SJCRH30 (cell line): ENCODE measurements around the gene ATG10. TPM values are rescaled to one million over a fixed set of nuclear protein-coding genes. Genes with fewer than 3 reads are reported as not detected.
A peak's percentile ranks its signal among the peaks of the same experiment; 100 is the strongest.

Source experiments
- DNase-seq, 2 experiments: peaks; one replicate each; pipeline ENCODE4 v3.0.0-alpha.2; 2015 to 2020
- H3K27ac ChIP-seq: fragments of 250-450 bp; sonication (Bioruptor Pico); 2 replicates; pipeline ENCODE4 v1.5.1; 2020; ENCODE audit warnings: mild to moderate bottlenecking, moderate library complexity
- H3K27me3 ChIP-seq: fragments of 250-450 bp; sonication (Bioruptor Pico); 2 replicates; pipeline ENCODE4 v1.5.1; 2020; ENCODE audit warnings: mild to moderate bottlenecking, moderate library complexity
- H3K36me3 ChIP-seq: fragments of 250-450 bp; sonication (Bioruptor Pico); 2 replicates; pipeline ENCODE4 v1.5.1; 2020; ENCODE audit warnings: mild to moderate bottlenecking, moderate library complexity
- H3K4me1 ChIP-seq: fragments of 250-450 bp; sonication (Bioruptor Pico); 2 replicates; pipeline ENCODE4 v1.5.1; 2020; ENCODE audit warnings: mild to moderate bottlenecking, moderate library complexity
- H3K4me3 ChIP-seq: fragments of 250-450 bp; sonication (Bioruptor Pico); 2 replicates; pipeline ENCODE4 v1.5.1; 2020; ENCODE audit warnings: mild to moderate bottlenecking, moderate library complexity
- H3K9me3 ChIP-seq: fragments of 250-450 bp; sonication (Bioruptor Pico); replicated peaks from 2 replicates; pipeline ENCODE4 v1.5.1; 2020; ENCODE audit warnings: mild to moderate bottlenecking, moderate library complexity
- total RNA-seq: library from RNA; depleted of rRNA; stranded (reverse); fragments of >200 nt; shearing (Covaris generic); gene quantifications from 2 replicates; pipeline ENCODE4 v1.2.3, GENCODE V29; 2014

ATG10 gene
- total RNA-seq, 1 experiment from 2014 or later = 12.1 TPM

GRCh38 chr5:82165740-82166530 lies 194.1 kb downstream of the ATG10 start:
- Histone ChIP-seq H3K4me1 (peaks cover 14% of the 10 kb centered on the region), H3K27ac (no peak overlapping the region), H3K27me3 (no peaks in the 10 kb centered on the region), H3K4me3 (no peak overlapping the region), H3K36me3 (no peaks in the 10 kb centered on the region; the same call in 1 of the 2 replicates), H3K9me3 (no peaks in the 10 kb centered on the region)
- peak; percentile 74 to 86 for DNase-seq

- Histone ChIP-seq H3K4me1 (peaks cover 14% of the 10 kb centered on the region), H3K4me3 (no peak overlapping the region), H3K36me3 (no peaks in the 10 kb centered on the region), H3K9me3 (no peaks in the 10 kb centered on the region), H3K27me3 (no peaks in the 10 kb centered on the region), H3K27ac (no peak overlapping the region)
- DNase-seq = no peak
These were observed 195.6 kb downstream of the ATG10 start for GRCh38 chr5:82167372-82167935.

- DNase-seq = no peak
- H3K27ac ChIP-seq = no peak overlapping the region
- H3K9me3 ChIP-seq = no peaks in the 10 kb centered on the region
- H3K27me3 ChIP-seq = no peaks in the 10 kb centered on the region
- H3K4me3 ChIP-seq = no peak overlapping the region
- H3K4me1 ChIP-seq = peaks cover 14% of the 10 kb centered on the region
- H3K36me3 ChIP-seq = no peaks in the 10 kb centered on the region
These were observed 196.5 kb downstream of the ATG10 start for GRCh38 chr5:82168294-82168693.

GRCh38 chr5:82169892-82170291 lies 198.1 kb downstream of the ATG10 start:
- no peak overlapping the region for H3K4me3 ChIP-seq
- H3K27me3 ChIP-seq = no peaks in the 10 kb centered on the region
- no peak for DNase-seq
- H3K9me3 ChIP-seq = no peaks in the 10 kb centered on the region
- H3K36me3 ChIP-seq = no peaks in the 10 kb centered on the region
- peaks cover 6% of the 10 kb centered on the region for H3K4me1 ChIP-seq
- H3K27ac ChIP-seq = no peak overlapping the region

GRCh38 chr5:82174128-82174918 lies 202.5 kb downstream of the ATG10 start:
- Histone ChIP-seq H3K27me3 (no peaks in the 10 kb centered on the region), H3K4me3 (no peak overlapping the region), H3K27ac (no peak overlapping the region), H3K36me3 (no peaks in the 10 kb centered on the region), H3K9me3 (no peaks in the 10 kb centered on the region), H3K4me1 (no peaks in the 10 kb centered on the region)
- DNase-seq = peak; percentile 63 to 74

DNA sequence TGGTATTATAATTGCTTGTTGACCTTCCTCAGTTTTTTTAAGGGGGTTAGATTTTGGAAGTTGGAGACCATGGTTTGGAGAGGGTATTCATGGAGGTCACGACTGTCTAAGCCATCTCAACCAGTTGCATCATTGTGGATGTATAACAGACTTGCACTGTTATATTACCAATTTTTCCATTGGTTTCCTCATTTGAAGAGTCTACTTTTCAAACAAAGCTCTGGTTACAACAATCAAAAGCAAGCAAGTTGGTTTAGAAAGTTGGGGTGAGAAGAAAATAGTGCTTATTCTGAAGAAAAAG lies 203.0 kb downstream of the ATG10 start:
- H3K27me3 ChIP-seq = no peaks in the 10 kb centered on the region
- no peaks in the 10 kb centered on the region for H3K36me3 ChIP-seq
- H3K4me1 ChIP-seq = no peaks in the 10 kb centered on the region
- no peak for DNase-seq
- H3K9me3 ChIP-seq = no peaks in the 10 kb centered on the region
- no peak overlapping the region for H3K27ac ChIP-seq
- no peak overlapping the region for H3K4me3 ChIP-seq

DNA sequence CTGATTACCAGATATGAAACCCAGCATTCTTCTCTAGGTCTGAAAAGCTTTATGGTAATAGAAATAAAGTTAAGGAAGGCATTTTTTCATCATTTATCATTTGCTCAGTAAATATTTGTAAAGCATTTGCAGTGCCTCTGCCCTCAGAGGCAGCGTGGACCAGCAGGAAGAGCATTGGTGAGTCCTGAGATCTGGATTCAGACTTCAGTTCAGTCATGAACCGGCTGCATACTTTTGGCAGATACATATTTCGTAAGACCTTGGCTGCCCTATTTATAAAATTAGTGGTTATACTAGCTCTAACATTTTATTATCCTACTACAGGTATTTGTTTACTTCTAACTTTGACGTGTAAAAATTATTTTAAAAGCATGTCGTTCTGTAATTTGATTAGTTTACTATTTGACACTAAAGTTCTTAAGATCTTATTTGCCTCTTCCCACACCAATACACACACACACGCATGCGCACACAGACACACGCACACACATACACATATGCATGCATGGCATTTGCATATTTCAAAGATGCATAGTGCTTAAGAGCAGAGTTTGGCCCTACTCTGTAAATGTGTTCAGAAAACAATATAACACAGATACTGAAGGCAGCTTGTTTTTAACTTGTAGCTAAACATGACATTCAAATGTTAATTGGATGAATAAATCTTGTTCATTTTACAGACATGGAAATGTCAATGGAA lies 204.4 kb downstream of the ATG10 start:
- no peak overlapping the region for H3K4me3 ChIP-seq
- H3K9me3 ChIP-seq = no peaks in the 10 kb centered on the region
- no peaks in the 10 kb centered on the region for H3K4me1 ChIP-seq
- no peak for DNase-seq
- no peak overlapping the region for H3K27ac ChIP-seq
- no peaks in the 10 kb centered on the region for H3K36me3 ChIP-seq
- no peaks in the 10 kb centered on the region for H3K27me3 ChIP-seq

GRCh38 chr5:82178378-82178777 lies 206.6 kb downstream of the ATG10 start:
- H3K9me3 ChIP-seq = no peaks in the 10 kb centered on the region
- H3K4me3 ChIP-seq = no peak overlapping the region
- no peaks in the 10 kb centered on the region for H3K4me1 ChIP-seq
- DNase-seq = no peak
- H3K36me3 ChIP-seq = no peaks in the 10 kb centered on the region
- no peak overlapping the region for H3K27ac ChIP-seq
- H3K27me3 ChIP-seq = no peaks in the 10 kb centered on the region

DNA sequence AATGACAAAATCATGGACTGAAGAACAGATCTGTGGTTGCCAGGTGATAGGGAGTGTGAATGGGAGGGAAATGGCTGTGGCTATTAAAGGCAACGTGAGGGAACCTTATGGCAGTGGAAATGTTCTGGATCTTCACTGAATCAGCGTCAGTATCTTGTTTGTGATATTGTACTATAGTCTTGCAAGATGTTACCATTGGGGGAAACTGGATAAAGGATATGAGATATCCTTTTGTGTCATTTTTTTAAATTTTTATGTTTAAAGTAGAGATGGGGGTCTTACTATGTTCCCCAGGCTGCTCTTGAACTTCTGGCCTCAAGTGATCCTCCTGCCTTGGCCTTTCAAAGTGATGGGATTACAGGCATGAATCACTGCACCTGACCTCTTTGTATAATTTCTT lies 210.8 kb downstream of the ATG10 start:
- Histone ChIP-seq H3K9me3 (no peaks in the 10 kb centered on the region), H3K27ac (no peak overlapping the region), H3K27me3 (no peaks in the 10 kb centered on the region), H3K36me3 (no peaks in the 10 kb centered on the region), H3K4me1 (no peaks in the 10 kb centered on the region), H3K4me3 (no peak overlapping the region)
- DNase-seq = no peak

DNA sequence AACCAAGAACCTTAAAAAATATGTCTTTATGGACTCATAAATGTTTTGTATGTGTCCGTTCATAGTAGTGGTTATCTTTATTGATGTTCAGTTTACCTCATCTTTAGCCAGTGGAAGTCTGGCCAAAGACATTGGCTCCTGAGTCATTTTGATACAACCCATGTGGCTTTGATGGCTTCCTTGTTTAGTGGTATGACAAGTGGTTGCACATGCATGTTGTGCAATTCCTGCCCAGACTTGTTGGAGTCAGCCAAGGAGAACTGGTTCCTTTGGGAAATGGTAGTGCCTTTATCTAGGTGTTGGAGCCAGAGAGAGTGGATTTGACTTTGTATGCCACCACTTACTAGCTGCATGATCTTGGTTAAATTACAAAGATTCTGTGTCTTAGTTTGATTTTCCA lies 212.0 kb downstream of the ATG10 start:
- no peaks in the 10 kb centered on the region for H3K27me3 ChIP-seq
- H3K36me3 ChIP-seq = no peaks in the 10 kb centered on the region
- H3K9me3 ChIP-seq = no peaks in the 10 kb centered on the region
- no peak for DNase-seq
- H3K27ac ChIP-seq = no peak overlapping the region
- no peak overlapping the region for H3K4me3 ChIP-seq
- H3K4me1 ChIP-seq = no peaks in the 10 kb centered on the region

- no peak for DNase-seq
- H3K4me1 ChIP-seq = no peaks in the 10 kb centered on the region
- no peak overlapping the region for H3K27ac ChIP-seq
- H3K9me3 ChIP-seq = no peaks in the 10 kb centered on the region
- H3K36me3 ChIP-seq = no peaks in the 10 kb centered on the region
- no peaks in the 10 kb centered on the region for H3K27me3 ChIP-seq
- H3K4me3 ChIP-seq = no peak overlapping the region
These were observed 214.0 kb downstream of the ATG10 start for GRCh38 chr5:82185851-82186250.

GRCh38 chr5:82197550-82197949 lies 225.7 kb downstream of the ATG10 start:
- no peaks in the 10 kb centered on the region for H3K36me3 ChIP-seq
- no peak overlapping the region for H3K27ac ChIP-seq
- H3K27me3 ChIP-seq = no peaks in the 10 kb centered on the region
- H3K4me3 ChIP-seq = no peak overlapping the region
- DNase-seq = no peak
- no peaks in the 10 kb centered on the region for H3K9me3 ChIP-seq
- H3K4me1 ChIP-seq = no peaks in the 10 kb centered on the region

DNA sequence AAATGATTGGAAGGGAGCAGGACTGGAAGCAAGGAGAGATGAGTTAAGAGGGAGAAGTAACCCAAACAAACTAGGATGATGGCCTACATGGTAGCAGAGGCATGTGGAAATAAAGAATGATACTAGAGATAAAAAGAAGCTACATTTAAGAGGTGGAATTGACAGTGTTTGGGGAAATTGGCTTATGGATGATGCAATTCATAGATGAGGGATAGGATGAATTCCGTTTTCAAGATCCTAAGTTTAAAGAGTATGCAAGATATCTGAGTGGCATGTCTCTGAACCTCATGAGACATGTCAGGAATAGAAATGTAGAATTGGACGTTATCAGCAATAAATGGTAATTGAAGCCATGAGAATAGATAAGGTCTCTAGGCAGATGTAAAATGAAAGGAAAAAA lies 232.7 kb downstream of the ATG10 start:
- Histone ChIP-seq H3K4me3 (no peak overlapping the region), H3K9me3 (no peaks in the 10 kb centered on the region), H3K27me3 (no peaks in the 10 kb centered on the region), H3K27ac (no peak overlapping the region), H3K4me1 (no peaks in the 10 kb centered on the region), H3K36me3 (no peaks in the 10 kb centered on the region)
- no peak for DNase-seq

DNA sequence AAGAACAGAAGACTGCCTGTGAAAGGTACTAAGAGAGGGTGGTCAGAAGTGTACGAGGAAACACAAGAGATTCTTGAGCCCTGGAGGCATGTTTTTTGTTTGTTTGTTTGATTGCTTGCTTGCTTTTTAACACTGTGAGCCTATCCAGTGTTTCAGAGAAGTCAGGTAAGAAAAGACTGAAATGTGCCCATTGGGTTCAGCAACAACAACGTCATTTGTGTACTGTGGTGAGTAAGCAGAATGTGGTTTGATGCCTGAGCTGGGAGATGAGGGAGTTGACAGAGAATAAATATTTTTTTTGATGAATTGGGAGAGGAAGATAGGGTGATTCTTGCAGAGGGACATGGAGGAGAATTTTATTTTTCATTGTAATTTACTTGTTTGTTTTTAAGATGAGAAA lies 233.2 kb downstream of the ATG10 start:
- Histone ChIP-seq H3K27ac (no peak overlapping the region), H3K4me1 (no peaks in the 10 kb centered on the region)
- DNase-seq = no peak

DNA sequence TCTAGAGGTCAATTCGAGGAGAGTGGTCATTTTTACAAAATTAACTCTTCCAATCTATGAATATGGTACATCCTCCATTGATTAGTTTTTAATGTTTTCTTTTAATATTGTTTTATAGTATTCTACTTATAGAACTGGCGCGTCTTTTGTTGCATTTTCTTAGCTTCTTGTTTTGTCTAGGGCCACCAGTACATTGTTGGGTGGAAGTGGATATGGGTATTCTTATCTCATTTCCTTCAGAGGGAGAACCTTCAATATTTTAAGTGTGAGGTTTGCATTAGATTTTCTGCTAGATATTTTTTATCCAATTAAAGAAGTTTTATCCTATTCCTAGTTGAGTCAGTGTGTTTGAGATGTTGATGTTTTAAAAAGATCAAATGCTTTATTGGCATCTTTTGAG lies 236.5 kb downstream of the ATG10 start:
- no peak for DNase-seq
- Histone ChIP-seq H3K9me3 (no peaks in the 10 kb centered on the region), H3K4me3 (no peak overlapping the region), H3K4me1 (no peaks in the 10 kb centered on the region), H3K36me3 (no peaks in the 10 kb centered on the region), H3K27me3 (no peaks in the 10 kb centered on the region), H3K27ac (no peak overlapping the region)

More for the DNA sequence above, 233.2 kb downstream of the ATG10 start:
- Histone ChIP-seq H3K36me3 (no peaks in the 10 kb centered on the region), H3K27me3 (no peaks in the 10 kb centered on the region), H3K4me3 (no peak overlapping the region), H3K9me3 (no peaks in the 10 kb centered on the region)
